Activated CD4-positive, alpha-beta T cell treated with anti-CD3 and anti-CD28 coated beads for 36 hours (primary cell): ENCODE results near the gene TSHZ2. TPM values are rescaled to one million over a fixed set of nuclear protein-coding genes. Genes with fewer than 3 reads are reported as not detected.

Experiments
- ATAC-seq: fragments of 200-7000 bp; cut with Tn5 transposase; one replicate; pipeline ENCODE4 v1.10.0; 2021; ENCODE audit warnings: mild to moderate bottlenecking, moderate library complexity
- CTCF ChIA-PET: fragments of 350-600 bp; sonication (Branson Sonifier 250); formaldehyde crosslinking; loops from one replicate; lab custom pipeline; 2021; ENCODE audit warnings: antibody characterized with exemption; lab: Charles Lee
- POLR2A ChIA-PET: fragments of 350-600 bp; sonication (Branson Sonifier 250); formaldehyde crosslinking; loops from one replicate; lab custom pipeline; 2021; ENCODE audit warnings: antibody characterized with exemption, inconsistent platforms; lab: Charles Lee
- DNase-seq: peaks from one replicate; pipeline ENCODE4 v3.0.0-alpha.2; 2020
- H3K27ac Mint-ChIP-seq: one replicate; pipeline ENCODE4 v1.8.0; 2021; ENCODE audit warnings: mixed read lengths
- H3K27me3 Mint-ChIP-seq: one replicate; pipeline ENCODE4 v1.8.0; 2021; ENCODE audit warnings: mixed read lengths
- H3K36me3 Mint-ChIP-seq: one replicate; pipeline ENCODE4 v1.8.0; 2021; ENCODE audit warnings: low read depth, mixed read lengths
- H3K4me1 Mint-ChIP-seq: one replicate; pipeline ENCODE4 v1.8.0; 2021; ENCODE audit warnings: mixed read lengths
- H3K4me3 Mint-ChIP-seq: one replicate; pipeline ENCODE4 v1.8.0; 2021; ENCODE audit warnings: mild to moderate bottlenecking, moderate library complexity, mixed read lengths
- H3K9me3 Mint-ChIP-seq: one replicate; pipeline ENCODE4 v1.8.0; 2021; ENCODE audit warnings: low read depth, mixed read lengths
- intact Hi-C, 2 experiments: fragments of 100-400 bp; cut with DNase I in 1 of 2; cut with micrococcal nuclease in 1 of 2; formaldehyde crosslinking; loops; one replicate each; pipeline versions ENCODE4 v1.14.2 to v1.15.1; 2022 to 2024; cut with DNase I, micrococcal nuclease
- total RNA-seq, 2 experiments: library from RNA; stranded (reverse); gene quantifications; one replicate each; pipeline ENCODE4 v1.2.3, GENCODE V29; 2021

Gene TSHZ2
- total RNA-seq, 2 experiments from 2014 or later = 25.9 to 43.6 TPM

DNA sequence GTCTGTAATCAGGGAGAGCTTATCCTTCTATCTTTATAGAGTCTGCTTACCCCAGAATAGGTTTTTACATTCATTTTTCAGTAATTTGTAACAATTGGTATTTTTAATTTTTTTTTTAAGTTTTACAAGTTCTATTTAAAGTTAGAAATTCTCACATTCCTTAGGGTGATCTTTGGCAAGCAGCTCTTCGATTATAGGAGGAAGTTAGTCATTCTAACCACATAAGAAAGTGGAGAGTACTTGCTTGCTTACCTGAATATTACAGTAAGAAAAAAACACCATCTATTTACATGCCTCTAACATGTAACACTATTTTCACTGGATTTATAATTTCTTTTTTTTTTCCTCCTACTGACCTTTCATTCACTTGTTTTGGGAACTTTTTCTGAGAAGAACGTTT is 6.7 kb downstream of the TSHZ2 start:
- ChIA-PET CTCF (interaction anchor here (0.6 kb wide), 2 partner anchors 569 to 667 kb away, joined by 3 read pairs; no protein-coding TSS in a partner anchor), POLR2A (interaction anchor here (0.7 kb wide), 3 partner anchors 51 to 916 kb away, joined by 3 to 8 read pairs (median 4); no protein-coding TSS in a partner anchor)
- H3K4me1 Mint-ChIP-seq = peaks cover 62% of the 10 kb centered on the region
- H3K9me3 Mint-ChIP-seq = no peaks in the 10 kb centered on the region
- H3K27ac Mint-ChIP-seq = peak overlapping the region; percentile 83
- intact Hi-C loops = loop anchor here in 1 of 2 experiments (10.0 kb wide), 2 partner anchors 674 to 966 kb away; no protein-coding TSS in a partner anchor
- peak overlapping the region; percentile 52 for H3K4me3 Mint-ChIP-seq
- ATAC-seq (no peak), DNase-seq (no peak)
- no peaks in the 10 kb centered on the region for H3K27me3 Mint-ChIP-seq
- peaks cover 29% of the 10 kb centered on the region for H3K36me3 Mint-ChIP-seq

DNA sequence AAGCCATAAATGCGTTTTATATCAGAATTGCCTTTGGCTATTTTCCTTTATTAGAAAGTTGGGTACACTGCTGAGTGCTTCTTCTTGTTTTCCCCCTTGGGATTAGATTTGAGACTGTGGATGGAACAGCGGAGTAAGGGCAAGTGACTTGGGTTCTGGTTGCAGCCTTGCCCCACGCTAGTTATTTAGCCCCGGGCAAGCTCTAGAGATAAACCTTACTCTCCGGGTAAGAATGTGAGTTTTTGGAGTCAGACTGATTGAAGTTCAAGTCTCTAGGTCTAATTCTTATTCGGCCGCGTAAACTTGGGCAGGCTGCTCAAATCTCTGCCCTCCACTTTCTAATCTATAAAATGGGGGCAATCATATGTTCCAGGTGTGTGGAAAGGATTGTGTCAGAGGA is 8.9 kb downstream of the TSHZ2 start:
- Mint-ChIP-seq H3K27ac (no peak overlapping the region), H3K9me3 (no peaks in the 10 kb centered on the region), H3K4me3 (no peak overlapping the region), H3K36me3 (peaks cover 33% of the 10 kb centered on the region), H3K4me1 (peaks cover 59% of the 10 kb centered on the region), H3K27me3 (no peaks in the 10 kb centered on the region)
- ATAC-seq (no peak), DNase-seq (no peak)
- ChIA-PET CTCF (interaction anchor here (0.6 kb wide), 1 partner anchor 10 kb away, joined by 3 read pairs; no protein-coding TSS in a partner anchor), POLR2A (no interaction called here)
- intact Hi-C loops = no loop called here

DNA sequence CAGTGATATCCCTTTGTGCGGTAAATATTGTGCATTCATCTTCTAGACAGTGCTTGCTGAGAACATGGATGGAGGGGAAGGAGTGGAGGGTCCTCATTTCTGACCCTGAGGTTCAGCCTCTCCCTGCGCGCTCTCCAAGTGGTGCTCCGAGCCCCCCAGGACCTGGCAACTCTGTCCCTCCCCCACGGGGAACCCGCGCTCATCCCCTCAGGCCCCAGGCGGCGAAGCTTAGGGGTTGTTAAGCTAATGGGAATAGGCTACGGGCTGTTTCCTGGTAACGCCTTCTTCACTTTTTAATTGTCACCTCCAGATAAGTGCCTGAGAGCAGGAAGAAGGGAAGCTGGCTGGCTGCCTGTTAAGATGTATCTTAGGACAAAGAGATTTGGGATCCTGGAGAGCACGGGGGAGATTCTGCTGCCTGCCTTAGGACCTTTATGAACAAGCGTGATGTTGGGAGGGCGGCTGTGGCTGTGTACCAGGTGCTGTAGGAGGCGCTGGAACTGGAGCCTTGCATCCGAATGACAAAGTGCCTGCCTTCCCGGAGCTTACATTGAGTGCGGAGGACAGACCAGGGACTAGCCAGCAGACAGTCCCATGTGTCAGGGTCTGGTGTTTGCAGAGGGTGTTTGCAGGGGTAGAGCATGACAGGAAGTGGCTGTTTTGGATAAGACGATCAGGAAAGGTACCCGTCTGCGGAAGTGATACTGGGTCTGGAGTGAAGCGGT is 11.7 kb downstream of the TSHZ2 start:
- DNase-seq = peak; percentile 38

DNA sequence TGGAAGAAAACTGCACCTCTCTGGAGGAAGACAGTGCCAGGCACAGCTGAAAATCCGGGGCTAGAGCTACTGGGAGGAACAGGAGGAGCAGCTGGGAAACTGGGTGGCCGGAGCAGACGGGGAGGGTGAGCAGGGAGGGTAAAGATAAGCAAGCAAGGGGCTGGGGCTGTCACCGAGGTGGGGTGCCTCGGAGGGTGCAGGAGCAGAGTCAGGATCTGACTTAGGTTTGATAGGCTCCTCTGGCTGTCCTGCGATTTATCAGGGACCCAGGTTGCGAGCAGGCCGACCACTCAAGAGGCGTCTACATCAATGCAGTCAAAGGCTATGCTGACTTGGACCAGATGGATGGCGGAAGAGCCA is 12.3 kb downstream of the TSHZ2 start:
- peaks cover 24% of the 10 kb centered on the region for H3K36me3 Mint-ChIP-seq
- no peaks in the 10 kb centered on the region for H3K9me3 Mint-ChIP-seq
- H3K4me1 Mint-ChIP-seq = peaks cover 31% of the 10 kb centered on the region
- H3K4me3 Mint-ChIP-seq = peak overlapping the region; percentile 43
- ATAC-seq (no peak), DNase-seq (no peak)
- intact Hi-C loops = no loop called here
- H3K27ac Mint-ChIP-seq = peak overlapping the region; percentile 64
- CTCF ChIA-PET = no interaction called here
- POLR2A ChIA-PET = interaction anchor here (0.6 kb wide), 1 partner anchor 592 kb away, joined by 3 read pairs; no protein-coding TSS in a partner anchor
- H3K27me3 Mint-ChIP-seq = no peaks in the 10 kb centered on the region

More for the DNA sequence above, 11.7 kb downstream of the TSHZ2 start:
- POLR2A ChIA-PET = interaction anchor here (0.6 kb wide), 1 partner anchor 592 kb away, joined by 3 read pairs; no protein-coding TSS in a partner anchor
- H3K36me3 Mint-ChIP-seq = peaks cover 24% of the 10 kb centered on the region
- no peaks in the 10 kb centered on the region for H3K9me3 Mint-ChIP-seq
- peak overlapping the region; percentile 64 for H3K27ac Mint-ChIP-seq
- ATAC-seq = peak; percentile 74
- peaks cover 35% of the 10 kb centered on the region for H3K4me1 Mint-ChIP-seq
- CTCF ChIA-PET = interaction anchor here (1.9 kb wide), 1 partner anchor 8 kb away, joined by 3 read pairs; no protein-coding TSS in a partner anchor
- H3K4me3 Mint-ChIP-seq = peak overlapping the region; percentile 43
- H3K27me3 Mint-ChIP-seq = no peaks in the 10 kb centered on the region
- intact Hi-C loops = no loop called here

DNA sequence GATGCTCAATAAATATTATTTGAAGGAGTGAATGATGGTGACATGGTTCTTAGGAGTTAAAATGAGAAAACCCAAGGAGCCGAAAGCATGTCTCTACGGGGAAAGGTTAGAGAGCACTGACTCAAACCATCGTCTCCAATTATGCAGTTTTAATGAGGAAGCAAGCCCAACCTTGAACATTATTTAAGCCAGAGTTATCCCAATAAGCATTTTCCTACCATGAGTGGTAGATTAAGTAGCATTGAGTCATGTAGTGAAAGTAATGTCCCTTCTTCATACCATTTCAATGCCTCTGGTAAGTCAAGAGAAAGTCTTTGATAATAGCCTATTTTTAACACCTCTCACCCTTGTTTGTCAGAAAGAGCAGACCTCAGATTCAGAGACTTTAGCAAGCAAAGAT is 13.5 kb downstream of the TSHZ2 start:
- H3K27me3 Mint-ChIP-seq = no peaks in the 10 kb centered on the region
- H3K36me3 Mint-ChIP-seq = peaks cover 19% of the 10 kb centered on the region
- peaks cover 24% of the 10 kb centered on the region for H3K4me1 Mint-ChIP-seq
- DNase-seq (no peak), ATAC-seq (no peak)
- H3K4me3 Mint-ChIP-seq = no peak overlapping the region
- ChIA-PET POLR2A (no interaction called here), CTCF (no interaction called here)
- H3K9me3 Mint-ChIP-seq = no peaks in the 10 kb centered on the region
- H3K27ac Mint-ChIP-seq = no peak overlapping the region
- intact Hi-C loops = no loop called here

GRCh38 chr20:52987295-52987694 is 15.1 kb downstream of the TSHZ2 start:
- Mint-ChIP-seq H3K4me3 (no peak overlapping the region), H3K4me1 (peaks cover 20% of the 10 kb centered on the region), H3K27ac (no peak overlapping the region), H3K9me3 (no peaks in the 10 kb centered on the region), H3K36me3 (peaks cover 16% of the 10 kb centered on the region), H3K27me3 (no peaks in the 10 kb centered on the region)
- ChIA-PET POLR2A (no interaction called here), CTCF (no interaction called here)
- intact Hi-C loops = no loop called here
- DNase-seq (no peak), ATAC-seq (no peak)

DNA sequence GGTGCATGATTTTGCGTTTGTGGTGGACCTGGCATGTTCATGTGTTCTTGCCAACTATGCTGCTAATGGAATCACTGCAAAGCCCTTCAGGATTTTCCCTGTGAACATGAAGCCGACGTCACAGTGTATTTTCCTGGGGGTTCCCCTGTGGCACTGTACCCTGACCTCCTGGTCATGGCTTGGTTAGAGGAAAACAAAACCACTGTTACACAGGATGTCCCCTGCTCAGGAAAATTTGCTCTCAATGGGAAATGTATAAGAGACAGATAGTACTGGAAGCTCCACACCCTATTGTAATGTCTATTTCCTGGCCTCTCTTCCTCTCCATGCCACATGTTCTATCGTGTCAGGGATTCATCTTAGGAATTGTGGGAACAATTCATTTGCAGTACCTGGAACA is 19.7 kb downstream of the TSHZ2 start:
- H3K27me3 Mint-ChIP-seq = no peaks in the 10 kb centered on the region
- H3K4me1 Mint-ChIP-seq = peaks cover 37% of the 10 kb centered on the region
- DNase-seq (no peak), ATAC-seq (no peak)
- no peak overlapping the region for H3K27ac Mint-ChIP-seq
- H3K36me3 Mint-ChIP-seq = peaks cover 14% of the 10 kb centered on the region
- H3K9me3 Mint-ChIP-seq = no peaks in the 10 kb centered on the region
- ChIA-PET CTCF (interaction anchor here (0.6 to 1.4 kb wide), 2 partner anchors 8 to 9 kb away, joined by 3 read pairs; no protein-coding TSS in a partner anchor), POLR2A (no interaction called here)
- H3K4me3 Mint-ChIP-seq = no peak overlapping the region
- intact Hi-C loops = no loop called here

GRCh38 chr20:52992632-52993031 is 20.5 kb downstream of the TSHZ2 start:
- Mint-ChIP-seq H3K27ac (no peak overlapping the region), H3K36me3 (peaks cover 17% of the 10 kb centered on the region), H3K27me3 (no peaks in the 10 kb centered on the region), H3K4me3 (no peak overlapping the region), H3K4me1 (peaks cover 42% of the 10 kb centered on the region), H3K9me3 (no peaks in the 10 kb centered on the region)
- POLR2A ChIA-PET = interaction anchor here (0.6 kb wide), 1 partner anchor 12 kb away, joined by 3 read pairs; no protein-coding TSS in a partner anchor
- ATAC-seq = no peak
- CTCF ChIA-PET = interaction anchor here (1.4 kb wide), 1 partner anchor 10 kb away, joined by 3 read pairs; no protein-coding TSS in a partner anchor
- intact Hi-C loops = no loop called here
- no peak for DNase-seq

DNA sequence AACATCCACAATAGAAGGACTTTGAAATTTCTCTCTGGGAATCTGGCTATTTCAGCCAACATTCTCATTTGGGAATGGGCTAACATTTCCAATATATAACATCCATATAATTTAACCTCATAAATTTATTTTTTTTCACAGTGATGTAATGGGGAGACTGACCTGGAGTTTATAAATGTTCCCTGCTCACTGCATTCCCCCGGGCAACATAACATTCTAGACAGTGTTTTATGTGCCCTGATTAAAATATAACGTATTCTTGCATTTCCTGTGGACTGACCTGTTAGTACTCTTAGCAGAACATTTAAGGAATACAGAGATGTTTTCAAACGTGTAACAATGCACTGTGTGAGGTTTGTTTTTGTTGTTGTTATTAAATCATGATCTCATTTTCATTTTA is 20.9 kb downstream of the TSHZ2 start:
- intact Hi-C loops = no loop called here
- H3K36me3 Mint-ChIP-seq = peaks cover 17% of the 10 kb centered on the region
- H3K27me3 Mint-ChIP-seq = no peaks in the 10 kb centered on the region
- DNase-seq (no peak), ATAC-seq (no peak)
- no peaks in the 10 kb centered on the region for H3K9me3 Mint-ChIP-seq
- no peak overlapping the region for H3K4me3 Mint-ChIP-seq
- H3K27ac Mint-ChIP-seq = peak overlapping the region; percentile 3
- ChIA-PET POLR2A (no interaction called here), CTCF (interaction anchor here (0.6 to 1.8 kb wide), 3 partner anchors 13 to 64 kb away, joined by 3 to 5 read pairs (median 3); no protein-coding TSS in a partner anchor)
- peaks cover 46% of the 10 kb centered on the region for H3K4me1 Mint-ChIP-seq

DNA sequence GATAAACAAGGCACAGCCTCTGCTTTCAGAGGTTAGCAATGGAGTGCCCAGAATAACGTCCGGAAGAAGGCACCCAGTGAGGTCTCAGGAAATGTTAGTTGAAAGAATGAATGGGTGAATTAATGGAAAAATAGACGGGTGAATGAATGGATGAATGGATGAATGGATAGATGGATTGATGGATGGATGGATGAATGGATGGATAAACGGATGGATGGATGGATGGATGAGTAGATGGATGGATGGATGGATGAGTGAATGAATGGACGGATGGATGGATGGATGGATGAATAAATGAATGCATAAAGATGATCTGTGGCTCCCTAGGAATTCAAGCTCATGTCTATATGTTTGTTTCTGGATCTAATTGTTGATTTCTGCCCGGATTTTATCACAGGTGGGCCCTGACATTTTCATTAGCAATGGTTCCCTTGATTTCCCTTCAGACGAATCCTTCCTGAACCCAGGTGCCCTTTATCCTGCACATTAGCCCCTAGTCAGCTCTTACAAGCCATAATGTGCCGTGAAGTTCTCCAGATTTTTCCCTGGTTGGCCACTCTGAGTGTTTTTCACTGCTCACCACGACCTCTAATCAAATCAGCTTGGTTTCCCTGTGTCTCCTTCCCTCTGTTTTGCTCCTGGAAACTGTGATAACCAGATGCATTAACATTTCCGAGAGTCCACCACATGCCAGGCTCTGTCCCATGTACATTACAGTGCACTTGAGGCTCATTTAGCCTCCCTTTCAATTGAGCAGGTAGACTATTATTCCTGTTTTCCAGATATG is 22.2 kb downstream of the TSHZ2 start:
- no peak for ATAC-seq
- Mint-ChIP-seq H3K4me1 (peaks cover 59% of the 10 kb centered on the region), H3K9me3 (no peaks in the 10 kb centered on the region), H3K27ac (no peak overlapping the region), H3K36me3 (peaks cover 25% of the 10 kb centered on the region), H3K4me3 (no peak overlapping the region), H3K27me3 (no peaks in the 10 kb centered on the region)
- intact Hi-C loops = no loop called here
- no peak for DNase-seq
- ChIA-PET CTCF (interaction anchor here (1.8 kb wide), 1 partner anchor 15 kb away, joined by 5 read pairs; no protein-coding TSS in a partner anchor), POLR2A (interaction anchor here (0.7 kb wide), 1 partner anchor 214 kb away, joined by 4 read pairs; no protein-coding TSS in a partner anchor)

DNA sequence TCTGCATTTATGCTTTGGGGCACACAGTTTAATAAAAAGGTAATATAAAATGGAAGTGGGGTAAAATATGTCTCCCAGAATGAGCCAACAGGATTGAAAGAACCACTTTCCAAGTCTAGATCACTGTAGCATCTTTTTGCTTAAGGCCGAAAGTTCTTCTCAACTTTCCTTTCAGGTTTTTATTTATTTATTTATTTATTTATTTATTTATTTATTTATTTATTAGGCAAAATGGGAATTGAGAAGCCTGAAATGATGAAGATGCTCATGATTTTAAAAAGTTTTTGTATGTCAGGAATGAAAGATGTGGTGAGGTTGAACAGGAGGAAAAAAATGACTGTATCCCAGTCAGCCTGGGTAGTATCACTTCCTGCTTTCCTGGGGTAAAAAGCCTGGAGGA is 24.0 kb downstream of the TSHZ2 start:
- ChIA-PET CTCF (no interaction called here), POLR2A (no interaction called here)
- Mint-ChIP-seq H3K27me3 (no peaks in the 10 kb centered on the region), H3K36me3 (peaks cover 26% of the 10 kb centered on the region), H3K4me1 (peaks cover 73% of the 10 kb centered on the region), H3K27ac (no peak overlapping the region), H3K4me3 (no peak overlapping the region), H3K9me3 (no peaks in the 10 kb centered on the region)
- DNase-seq = no peak
- intact Hi-C loops = no loop called here
- no peak for ATAC-seq
